IPS-15b (cell line): ENCODE measurements around the gene CYTH3.
A peak's percentile ranks its signal among the peaks of the same experiment; 100 is the strongest.

Experiments used
- H3K27me3 ChIP-seq: one replicate; pipeline ENCODE4 v1.6.1; 2013; ENCODE audit warnings: low read length; ENCODE audit not compliant: control insufficient read depth, insufficient read depth
- H3K36me3 ChIP-seq: one replicate; pipeline ENCODE4 v1.6.1; 2013; ENCODE audit warnings: low read length; ENCODE audit not compliant: control insufficient read depth, insufficient read depth
- H3K4me1 ChIP-seq: one replicate; pipeline ENCODE4 v1.6.1; 2013; ENCODE audit warnings: mild to moderate bottlenecking, low read length; ENCODE audit not compliant: control insufficient read depth, insufficient read depth
- H3K4me3 ChIP-seq: one replicate; pipeline ENCODE4 v1.5.1; 2013; ENCODE audit warnings: low read depth, low read length
- H3K9ac ChIP-seq: one replicate; pipeline ENCODE4 v1.6.1; 2013; ENCODE audit warnings: low read depth, mild to moderate bottlenecking, low read length
- H3K9me3 ChIP-seq: one replicate; pipeline ENCODE4 v1.6.1; 2013; ENCODE audit warnings: mild to moderate bottlenecking, low read length; ENCODE audit not compliant: control insufficient read depth, insufficient read depth

CYTH3 gene

DNA sequence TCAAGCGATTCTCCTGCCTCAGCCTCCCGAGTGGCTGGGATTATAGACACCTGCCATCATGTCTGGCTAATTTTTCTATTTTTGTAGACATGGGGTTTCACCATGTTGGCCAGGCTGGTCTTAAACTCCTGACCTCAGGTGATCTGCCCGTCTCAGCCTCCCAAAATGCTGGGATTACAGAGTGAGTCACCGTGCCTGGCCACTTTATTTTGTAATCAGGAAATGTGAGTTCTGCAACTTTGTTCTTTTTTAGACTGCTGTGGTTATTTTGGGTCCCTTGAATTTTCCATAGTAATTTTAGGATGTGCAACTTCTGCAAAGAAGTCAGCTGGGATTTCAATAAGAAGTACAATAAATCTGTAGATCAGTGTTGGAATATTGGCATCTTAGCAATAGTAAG, 96.8 kb downstream of the CYTH3 start:
- H3K9ac ChIP-seq, result no peak overlapping the region
- no peaks in the 10 kb centered on the region for H3K36me3 ChIP-seq
- no peaks in the 10 kb centered on the region for H3K4me1 ChIP-seq
- H3K4me3 ChIP-seq, result no peak overlapping the region
- H3K27me3 ChIP-seq, result no peaks in the 10 kb centered on the region
- no peaks in the 10 kb centered on the region for H3K9me3 ChIP-seq

DNA sequence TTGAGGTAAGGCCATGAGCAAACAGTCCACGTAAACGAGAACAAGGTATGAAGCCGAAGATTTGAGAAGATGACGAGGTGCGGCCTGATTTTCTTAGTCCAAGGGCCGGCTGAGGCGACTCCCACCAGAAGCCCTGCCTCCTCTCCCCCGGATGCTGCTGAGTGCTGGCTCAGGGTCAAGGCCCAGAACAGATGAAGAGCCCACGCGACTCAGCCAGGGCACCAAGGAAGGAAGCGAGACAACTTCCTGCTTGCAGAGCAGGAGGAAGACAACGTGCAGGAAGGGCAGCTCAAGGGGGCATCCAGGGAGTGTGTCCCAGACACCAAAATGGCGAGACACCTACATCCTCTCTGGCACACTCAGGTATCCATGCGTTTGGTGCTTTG, 99.5 kb downstream of the CYTH3 start:
- no peaks in the 10 kb centered on the region for H3K4me1 ChIP-seq
- no peak overlapping the region for H3K4me3 ChIP-seq
- no peaks in the 10 kb centered on the region for H3K9me3 ChIP-seq
- no peak overlapping the region for H3K9ac ChIP-seq
- H3K27me3 ChIP-seq, result no peaks in the 10 kb centered on the region
- H3K36me3 ChIP-seq, result peaks cover 7% of the 10 kb centered on the region

DNA sequence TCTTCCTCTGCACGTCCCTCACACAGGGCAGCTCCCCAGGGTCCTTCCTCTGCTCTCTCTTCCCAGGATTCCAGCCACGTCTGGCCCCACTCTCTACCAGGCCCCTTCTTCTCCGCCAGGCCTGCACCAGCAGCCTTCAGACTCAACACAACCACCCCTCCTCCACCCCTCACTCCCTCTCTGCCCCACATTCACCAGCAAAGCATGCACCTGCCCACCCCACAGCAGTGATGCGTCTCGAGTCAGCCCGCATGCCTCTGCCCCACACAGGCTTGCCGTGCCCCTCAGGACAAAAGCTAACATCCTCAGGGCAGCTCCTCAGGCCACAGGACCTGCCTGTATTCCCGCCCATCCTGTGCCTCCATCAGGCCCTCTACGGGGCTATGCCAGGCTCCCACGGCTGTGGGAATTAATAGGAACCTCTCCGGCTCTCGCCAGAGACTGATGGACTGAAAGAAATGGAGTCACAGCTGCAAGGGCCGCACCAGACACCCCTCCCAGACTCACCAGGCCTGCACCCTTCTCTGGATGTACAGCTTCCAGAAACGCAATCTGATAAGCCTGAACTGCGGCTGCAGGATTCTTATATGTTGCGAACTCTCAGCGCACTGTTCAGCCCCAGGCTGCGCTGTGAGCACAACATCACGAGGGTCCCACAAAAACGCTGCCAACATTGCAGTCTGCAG, 100.1 kb downstream of the CYTH3 start:
- Histone ChIP-seq H3K4me1 (no peaks in the 10 kb centered on the region), H3K27me3 (no peaks in the 10 kb centered on the region), H3K9ac (peak overlapping the region; percentile 47), H3K9me3 (no peaks in the 10 kb centered on the region), H3K4me3 (no peak overlapping the region), H3K36me3 (peaks cover 7% of the 10 kb centered on the region)

DNA sequence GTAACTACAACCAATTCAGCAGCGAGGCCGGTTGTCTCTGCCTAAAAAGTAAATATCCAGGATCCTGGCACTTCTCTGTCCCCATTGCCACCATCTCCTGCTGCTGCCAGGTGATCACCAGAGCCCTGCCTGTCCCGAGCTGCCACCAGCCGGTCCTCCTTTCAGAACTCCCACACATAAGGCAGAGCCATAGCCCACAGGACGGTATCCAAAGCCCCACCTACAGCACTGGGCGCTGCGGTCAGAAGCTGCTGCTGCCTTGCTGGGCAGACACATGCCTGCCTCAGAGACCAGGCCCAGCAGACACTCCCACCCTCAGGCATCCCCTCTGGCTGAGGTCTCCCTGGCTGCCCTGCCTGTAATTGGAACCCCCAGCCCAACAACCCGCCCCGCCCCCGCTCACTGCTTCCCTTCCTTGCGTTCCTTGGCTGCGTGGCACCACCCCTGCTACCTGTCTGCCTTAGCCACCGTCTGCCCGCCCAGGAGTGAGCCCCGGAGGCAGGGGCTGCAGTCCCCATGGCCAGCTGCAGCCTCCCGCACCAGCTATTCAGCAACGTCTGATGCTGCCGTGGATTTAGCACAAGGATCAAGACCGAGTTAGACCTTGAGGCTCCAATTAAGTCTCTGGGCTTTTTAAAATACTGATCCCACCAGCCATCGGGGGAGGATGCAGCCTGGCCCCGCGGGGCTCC, 100.7 kb downstream of the CYTH3 start:
- H3K27me3 ChIP-seq, result no peaks in the 10 kb centered on the region
- H3K36me3 ChIP-seq, result peaks cover 7% of the 10 kb centered on the region
- peak overlapping the region; percentile 47 for H3K9ac ChIP-seq
- H3K4me1 ChIP-seq, result no peaks in the 10 kb centered on the region
- H3K4me3 ChIP-seq, result no peak overlapping the region
- no peaks in the 10 kb centered on the region for H3K9me3 ChIP-seq

DNA sequence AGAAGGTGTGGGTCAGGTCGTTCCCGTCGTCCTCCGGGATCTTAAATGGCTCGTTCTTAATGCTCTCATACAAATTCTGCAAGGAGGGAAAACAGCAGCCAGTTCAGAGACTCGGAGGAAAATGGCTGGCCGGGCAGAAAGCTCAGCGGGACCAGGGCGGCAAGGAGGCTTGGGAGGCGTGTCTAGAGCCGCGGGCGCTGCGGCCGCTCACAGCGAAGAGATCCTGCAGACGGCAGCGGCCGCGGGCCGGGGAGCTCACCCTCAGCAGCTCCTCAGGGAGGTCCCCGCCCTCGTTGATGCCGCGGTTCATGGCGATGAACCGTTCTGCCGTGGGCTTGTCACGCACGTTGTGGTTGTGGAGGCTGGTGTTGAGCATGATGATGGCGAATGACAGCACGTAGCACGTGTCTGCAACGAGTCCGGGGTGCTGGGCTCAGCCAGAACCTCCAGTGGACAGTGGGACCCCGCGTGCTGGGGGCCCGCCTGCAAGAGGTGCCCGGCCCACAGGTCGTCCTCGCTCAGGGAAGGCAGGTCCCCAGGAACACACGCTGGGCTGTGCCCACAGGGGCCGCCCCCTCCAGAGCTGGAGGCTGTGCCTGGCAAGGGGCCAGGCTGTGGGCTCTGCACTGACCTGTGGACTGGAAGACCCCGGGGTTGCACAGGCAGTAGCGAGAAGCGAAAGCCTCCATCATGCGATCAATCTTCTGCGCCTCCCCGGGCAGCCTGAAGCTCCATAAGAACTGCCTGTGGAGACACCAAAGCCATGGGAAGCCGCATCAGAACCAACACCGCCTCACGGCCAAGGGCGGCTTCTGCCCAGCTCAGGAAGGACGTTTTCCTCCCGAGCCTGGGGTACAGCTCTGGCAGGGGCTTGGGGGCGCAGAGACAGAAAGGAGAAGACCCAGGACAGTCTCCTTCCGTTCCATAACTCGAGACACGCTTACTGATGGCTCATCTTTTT, 101.6 kb downstream of the CYTH3 start:
- Histone ChIP-seq H3K9me3 (no peaks in the 10 kb centered on the region), H3K9ac (no peak overlapping the region), H3K4me1 (no peaks in the 10 kb centered on the region), H3K27me3 (no peaks in the 10 kb centered on the region), H3K4me3 (no peak overlapping the region), H3K36me3 (peaks cover 7% of the 10 kb centered on the region)

DNA sequence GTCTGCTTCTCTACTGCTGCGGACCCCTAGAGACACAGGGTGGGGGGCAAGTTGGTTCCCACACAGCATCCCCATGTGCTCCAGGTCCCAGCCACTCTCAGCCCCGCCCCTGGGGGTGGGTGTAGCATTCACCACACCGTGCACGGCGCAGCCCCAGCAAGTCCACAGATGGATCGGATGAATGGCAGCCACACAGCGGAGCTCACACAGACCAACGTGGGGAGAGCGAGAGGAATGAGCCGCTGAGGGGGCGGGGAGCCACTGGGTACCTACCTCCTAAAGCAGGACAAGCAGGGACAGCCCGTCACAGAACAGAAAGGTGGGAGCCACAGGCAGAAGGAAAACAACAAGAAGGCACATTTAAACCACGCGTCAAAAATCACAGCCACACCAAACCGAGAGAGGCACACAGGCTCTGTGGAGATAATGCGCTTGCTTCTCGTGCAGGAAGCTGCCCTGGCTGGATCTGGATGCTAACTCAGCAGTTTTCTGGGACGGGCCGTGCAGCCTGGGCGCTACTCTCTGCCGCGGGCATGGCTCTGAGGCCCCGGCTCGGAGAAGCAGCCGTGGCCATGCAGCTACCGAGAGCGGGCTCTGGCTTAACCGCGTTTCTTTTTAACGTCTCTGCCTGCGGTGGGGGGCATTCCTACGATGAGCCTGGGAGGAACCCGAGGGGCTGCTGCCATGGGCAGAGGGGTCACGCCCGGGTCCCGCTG, 102.5 kb downstream of the CYTH3 start:
- Histone ChIP-seq H3K9me3 (no peaks in the 10 kb centered on the region), H3K9ac (no peak overlapping the region), H3K27me3 (no peaks in the 10 kb centered on the region), H3K36me3 (peaks cover 7% of the 10 kb centered on the region), H3K4me1 (no peaks in the 10 kb centered on the region), H3K4me3 (no peak overlapping the region)

DNA sequence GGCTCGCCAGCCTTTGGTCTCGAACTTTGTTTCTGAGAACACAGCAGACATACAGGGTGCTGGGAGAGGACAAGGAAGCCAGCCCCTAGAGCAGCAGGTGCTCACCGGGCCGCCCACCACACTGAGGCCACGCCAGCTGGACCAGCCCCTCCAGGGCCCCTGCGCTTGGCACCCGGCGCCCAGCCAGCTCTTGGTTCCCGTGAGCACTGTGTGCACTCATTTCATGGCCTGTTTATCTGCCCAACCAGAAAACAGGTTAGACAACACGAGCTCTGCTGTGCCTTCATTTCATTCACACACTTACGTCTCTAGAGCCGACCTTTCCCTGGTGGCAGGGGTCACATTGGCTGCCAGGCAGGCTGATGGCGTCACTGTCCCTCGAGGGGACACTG, 104.0 kb downstream of the CYTH3 start:
- no peak overlapping the region for H3K9ac ChIP-seq
- no peaks in the 10 kb centered on the region for H3K27me3 ChIP-seq
- H3K9me3 ChIP-seq, result no peaks in the 10 kb centered on the region
- H3K36me3 ChIP-seq, result peaks cover 7% of the 10 kb centered on the region
- no peak overlapping the region for H3K4me3 ChIP-seq
- no peaks in the 10 kb centered on the region for H3K4me1 ChIP-seq

DNA sequence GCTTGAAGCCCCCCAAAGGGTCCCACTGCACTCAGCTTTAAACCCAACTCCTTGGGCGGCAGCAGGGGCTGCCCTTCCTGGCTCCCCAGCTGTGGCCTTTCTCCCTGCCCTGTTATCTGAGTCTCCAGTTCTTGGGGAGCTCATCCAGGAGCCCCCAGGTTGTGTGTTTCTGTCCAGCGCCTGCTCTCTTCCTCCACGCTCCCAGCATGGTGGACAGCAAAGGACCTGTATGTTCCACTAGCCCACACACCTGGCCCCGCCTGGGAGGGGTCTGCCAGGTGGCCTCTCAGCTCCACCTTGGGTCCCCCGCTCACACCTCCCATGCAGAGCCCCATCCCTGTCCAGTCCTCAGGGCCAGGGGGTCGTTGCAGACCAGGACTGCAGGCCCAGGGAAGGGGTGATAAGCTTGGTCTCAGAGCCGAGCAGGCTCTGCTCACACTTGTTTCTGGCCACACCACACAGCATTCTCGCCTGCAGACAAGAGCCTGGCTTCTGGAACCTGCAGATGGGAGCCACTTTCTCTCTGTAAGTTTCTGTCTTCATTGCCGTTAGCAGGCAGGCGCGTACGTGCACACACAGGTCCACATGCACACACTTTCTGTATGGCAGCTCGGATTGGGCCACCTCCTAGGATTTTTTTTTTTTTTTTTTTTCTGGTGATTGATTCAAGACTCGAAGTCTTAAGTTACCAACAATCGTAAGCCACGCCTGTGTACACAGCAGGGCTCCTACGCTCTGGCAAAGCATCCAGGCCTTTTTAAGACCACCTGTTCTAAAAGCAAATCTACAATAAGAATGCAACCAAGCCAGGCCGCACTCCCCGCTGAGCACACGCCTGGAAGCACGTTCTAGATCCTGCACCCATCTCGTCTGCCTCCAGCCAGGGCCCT, 104.6 kb downstream of the CYTH3 start:
- Histone ChIP-seq H3K9ac (no peak overlapping the region), H3K27me3 (no peaks in the 10 kb centered on the region), H3K4me3 (no peak overlapping the region), H3K4me1 (no peaks in the 10 kb centered on the region), H3K9me3 (no peaks in the 10 kb centered on the region), H3K36me3 (peaks cover 10% of the 10 kb centered on the region)

DNA sequence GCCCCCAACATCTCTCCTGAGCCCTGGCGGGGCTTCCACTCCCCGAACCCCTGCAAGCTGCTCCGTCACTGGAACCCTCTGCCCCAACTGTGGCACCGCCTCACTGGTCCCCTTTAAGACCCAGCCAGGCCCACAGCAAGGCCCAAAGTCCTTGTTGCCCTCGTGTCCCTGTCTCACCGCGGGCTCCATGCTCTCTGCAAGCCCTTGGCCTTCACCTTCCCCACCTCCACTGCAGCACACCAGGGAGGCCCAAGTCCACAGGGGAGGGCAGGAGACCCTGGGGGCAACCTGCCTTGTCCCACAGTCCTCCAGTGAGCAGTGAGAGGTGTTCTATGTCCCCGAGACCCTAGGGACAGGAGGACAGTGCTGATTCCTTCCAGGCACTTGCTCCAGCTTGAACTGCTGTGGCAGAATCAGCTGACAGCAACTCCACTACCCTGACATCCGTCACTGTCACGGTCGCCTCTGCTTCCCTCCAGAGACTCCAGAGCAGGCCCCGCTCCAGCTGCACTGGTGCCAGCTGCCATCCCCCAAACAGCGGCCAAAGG, 105.3 kb downstream of the CYTH3 start:
- H3K36me3 ChIP-seq, result peaks cover 10% of the 10 kb centered on the region
- H3K9me3 ChIP-seq, result no peaks in the 10 kb centered on the region
- H3K4me1 ChIP-seq, result no peaks in the 10 kb centered on the region
- no peaks in the 10 kb centered on the region for H3K27me3 ChIP-seq
- no peak overlapping the region for H3K4me3 ChIP-seq
- no peak overlapping the region for H3K9ac ChIP-seq

DNA sequence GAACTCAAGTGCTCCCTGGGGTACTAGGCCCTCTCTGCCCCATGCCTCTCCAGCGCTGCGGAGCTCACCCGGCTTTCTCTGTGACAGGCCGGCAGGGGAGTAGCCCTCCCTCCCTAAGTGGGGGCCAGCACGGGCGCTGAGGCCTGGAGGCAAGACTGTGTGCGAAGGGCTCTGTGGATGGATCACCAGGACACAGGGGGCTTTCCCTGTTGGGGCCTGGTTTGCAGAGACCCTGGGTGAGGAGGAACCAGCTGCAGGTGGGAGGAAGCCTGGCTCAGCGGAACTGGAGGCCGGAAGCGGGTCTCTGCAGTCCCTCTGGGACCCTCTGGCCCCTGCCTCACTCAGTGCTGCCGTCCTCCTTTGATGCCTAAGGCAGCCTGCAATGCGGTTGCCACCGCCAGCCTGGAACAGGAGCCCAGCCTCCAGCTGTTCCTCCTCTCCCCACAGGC, 106.0 kb downstream of the CYTH3 start:
- Histone ChIP-seq H3K9me3 (no peaks in the 10 kb centered on the region), H3K4me3 (no peak overlapping the region), H3K36me3 (peaks cover 10% of the 10 kb centered on the region), H3K27me3 (no peaks in the 10 kb centered on the region), H3K9ac (no peak overlapping the region), H3K4me1 (no peaks in the 10 kb centered on the region)
